Prostate gland (tissue), 2 donors: Measurements from ENCODE around the gene BCL11B. TPM values are rescaled to one million over a fixed set of nuclear protein-coding genes. Genes with fewer than 3 reads are reported as not detected.

Experiments used
- DNase-seq: peaks from one replicate; pipeline ENCODE4 v3.0.0-alpha.2; 2019; ENCODE audit warnings: low spot score
- H3K27ac ChIP-seq, 2 donors: fragments of 200-600 bp; sonication (generic); 2 replicates each; pipeline ENCODE4 v1.5.1; 2017 to 2019
- H3K27me3 ChIP-seq: fragments of 200-600 bp; sonication (generic); replicated peaks from 2 replicates; pipeline ENCODE4 v1.5.1; 2019; ENCODE audit not compliant: insufficient read depth
- H3K36me3 ChIP-seq, 2 donors: fragments of 200-600 bp; sonication (generic); 1 replicate in 1 of 2; 2 replicates in 1 of 2; pipeline versions ENCODE4 v1.5.1 to v1.8.1; 2017 to 2019
- H3K4me1 ChIP-seq: fragments of 200-600 bp; sonication (generic); replicated peaks from 2 replicates; pipeline ENCODE4 v1.5.1; 2019
- H3K4me3 ChIP-seq, 2 donors: fragments of 200-600 bp; sonication (generic); 2 replicates each; pipeline ENCODE4 v1.5.1; 2017 to 2019
- H3K9me3 ChIP-seq: fragments of 200-600 bp; sonication (generic); 2 replicates; pipeline ENCODE4 v1.5.1; 2017
- POLR2A ChIP-seq: fragments of 450-650 bp; IDR thresholded peaks from one replicate; pipeline ENCODE4 v1.6.1; 2016; ENCODE audit warnings: antibody characterized with exemption, mild to moderate bottlenecking
- POLR2AphosphoS5 ChIP-seq: sonication (generic); formaldehyde crosslinking; IDR thresholded peaks from one replicate; pipeline ENCODE4 v1.6.1; 2017; ENCODE audit warnings: antibody characterized with exemption
- WGBS: methylation state at CpG from one replicate; pipeline ENCODE4 v1.1.5; 2018; 5-methylcytosine and 5-hydroxymethylcytosine counted together
- intact Hi-C: fragments of 100-400 bp; cut with DNase I; formaldehyde crosslinking; loops from one replicate; pipeline ENCODE4 v1.14.2; 2022
- total RNA-seq, 2 donors: library from RNA; depleted of rRNA; stranded (reverse); fragments of >200 nt; gene quantifications; one replicate each; pipeline ENCODE4 v1.1.0, GENCODE V29; 2016
- TF ChIP-seq, protein P1 (sequence below), 4 experiments: fragments of 200-600 bp in 2 of 4; fragments of 450-650 bp in 2 of 4; sonication (generic) in 2 of 4; IDR thresholded peaks; 1 replicate in 3 of 4; 2 replicates in 1 of 4; pipeline ENCODE4 v1.5.1; 2016 to 2019; ENCODE audit warnings: antibody characterized with exemption in 4 of 4, mild to moderate bottlenecking in 2 of 4, moderate library complexity in 2 of 4

The BCL11B gene
- total RNA-seq, 2 donors from 2014 or later, result 2.8 to 5.4 TPM

- TF ChIP-seq POLR2AphosphoS5 (no peak), POLR2A (no peak)
- TF ChIP-seq, protein P1, sequence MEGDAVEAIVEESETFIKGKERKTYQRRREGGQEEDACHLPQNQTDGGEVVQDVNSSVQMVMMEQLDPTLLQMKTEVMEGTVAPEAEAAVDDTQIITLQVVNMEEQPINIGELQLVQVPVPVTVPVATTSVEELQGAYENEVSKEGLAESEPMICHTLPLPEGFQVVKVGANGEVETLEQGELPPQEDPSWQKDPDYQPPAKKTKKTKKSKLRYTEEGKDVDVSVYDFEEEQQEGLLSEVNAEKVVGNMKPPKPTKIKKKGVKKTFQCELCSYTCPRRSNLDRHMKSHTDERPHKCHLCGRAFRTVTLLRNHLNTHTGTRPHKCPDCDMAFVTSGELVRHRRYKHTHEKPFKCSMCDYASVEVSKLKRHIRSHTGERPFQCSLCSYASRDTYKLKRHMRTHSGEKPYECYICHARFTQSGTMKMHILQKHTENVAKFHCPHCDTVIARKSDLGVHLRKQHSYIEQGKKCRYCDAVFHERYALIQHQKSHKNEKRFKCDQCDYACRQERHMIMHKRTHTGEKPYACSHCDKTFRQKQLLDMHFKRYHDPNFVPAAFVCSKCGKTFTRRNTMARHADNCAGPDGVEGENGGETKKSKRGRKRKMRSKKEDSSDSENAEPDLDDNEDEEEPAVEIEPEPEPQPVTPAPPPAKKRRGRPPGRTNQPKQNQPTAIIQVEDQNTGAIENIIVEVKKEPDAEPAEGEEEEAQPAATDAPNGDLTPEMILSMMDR (IDR thresholded peaks at IDR 0.05), result no peak
- Histone ChIP-seq H3K36me3 (no peaks in the 10 kb centered on the region), H3K27ac (no peak overlapping the region), H3K27me3 (peaks cover 19% of the 10 kb centered on the region), H3K4me3 (no peak overlapping the region), H3K9me3 (no peaks in the 10 kb centered on the region), H3K4me1 (no peaks in the 10 kb centered on the region)
- DNase-seq, result no peak
- WGBS, result 77% methylated on average over 10 of the region's 10 CpGs
- intact Hi-C loops, result no loop called here
Observed at GRCh38 chr14:99265571-99265970, 6.4 kb downstream of the BCL11B start.

GRCh38 chr14:99264691-99265450, 7.1 kb downstream of the BCL11B start:
- no peak for DNase-seq
- H3K4me3 ChIP-seq, result no peak overlapping the region
- no peaks in the 10 kb centered on the region for H3K9me3 ChIP-seq
- no peak for TF ChIP-seq POLR2A
- TF ChIP-seq POLR2AphosphoS5, result no peak
- TF ChIP-seq, protein P1 (IDR thresholded peaks at IDR 0.05), result no peak
- H3K27ac ChIP-seq, result no peak overlapping the region
- intact Hi-C loops, result no loop called here
- H3K4me1 ChIP-seq, result no peaks in the 10 kb centered on the region
- H3K27me3 ChIP-seq, result peaks cover 16% of the 10 kb centered on the region
- H3K36me3 ChIP-seq, result no peaks in the 10 kb centered on the region
- 84% methylated on average over 17 of the region's 17 CpGs for WGBS

- H3K27ac ChIP-seq, result no peak overlapping the region
- peaks cover 9% of the 10 kb centered on the region for H3K27me3 ChIP-seq
- H3K4me1 ChIP-seq, result no peaks in the 10 kb centered on the region
- intact Hi-C loops, result no loop called here
- H3K36me3 ChIP-seq, result no peaks in the 10 kb centered on the region
- DNase-seq, result no peak
- H3K4me3 ChIP-seq, result no peak overlapping the region
- 71% methylated on average over 8 of the region's 8 CpGs for whole genome bisulfite sequencing
- no peaks in the 10 kb centered on the region for H3K9me3 ChIP-seq
- TF ChIP-seq POLR2A (no peak), POLR2AphosphoS5 (no peak)
- TF ChIP-seq, protein P1 (IDR thresholded peaks at IDR 0.05), result no peak
Observed at GRCh38 chr14:99263564-99264330, 8.2 kb downstream of the BCL11B start.

DNA sequence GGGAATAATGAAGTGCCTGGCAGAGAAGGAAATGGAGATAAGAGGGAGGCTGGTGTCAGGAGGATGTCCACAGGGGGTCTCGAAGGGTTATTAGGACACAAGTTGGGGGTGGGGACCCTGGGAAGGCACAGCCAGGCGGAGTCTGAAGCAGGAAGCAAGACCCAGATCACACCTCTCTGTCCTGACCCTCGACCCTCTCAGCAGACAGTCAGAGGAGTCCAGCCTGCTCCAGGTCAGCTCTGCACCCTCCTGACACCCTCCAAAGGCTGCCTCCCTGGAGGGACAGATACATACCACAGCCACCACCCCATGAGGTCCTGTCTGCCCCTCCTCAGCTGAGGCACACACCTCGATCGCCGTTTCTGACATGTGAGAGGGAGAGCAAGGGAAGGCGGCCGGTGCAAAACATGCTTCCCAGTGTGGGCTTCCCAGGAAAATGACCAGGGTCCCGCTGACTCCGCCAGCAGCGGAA, 9.0 kb downstream of the BCL11B start:
- intact Hi-C loops, result no loop called here
- H3K9me3 ChIP-seq, result no peaks in the 10 kb centered on the region
- TF ChIP-seq, protein P1 (IDR thresholded peaks at IDR 0.05), result no peak
- TF ChIP-seq POLR2AphosphoS5 (no peak), POLR2A (no peak)
- peaks cover 4% of the 10 kb centered on the region for H3K27me3 ChIP-seq
- no peak overlapping the region for H3K27ac ChIP-seq
- no peak overlapping the region for H3K4me3 ChIP-seq
- DNase-seq, result no peak
- no peaks in the 10 kb centered on the region for H3K36me3 ChIP-seq
- WGBS, result 74% methylated on average over 11 of the region's 11 CpGs
- H3K4me1 ChIP-seq, result no peaks in the 10 kb centered on the region
